Activated T-cell treated with anti-CD3 and anti-CD28 coated beads, Interleukin-2, amount 50 U/mL, for 24 hours (primary cell): Measurements from ENCODE around the gene COL21A1.

ENCODE experiments used
- DNase-seq: peaks from one replicate; pipeline ENCODE4 v3.0.0-alpha.2; 2020
- H3K27ac Mint-ChIP-seq: 2 replicates; pipeline ENCODE4 v1.8.0; 2020; ENCODE audit warnings: mild to moderate bottlenecking, mixed read lengths
- H3K27me3 Mint-ChIP-seq: 2 replicates; pipeline ENCODE4 v1.8.0; 2020; ENCODE audit warnings: mixed read lengths
- H3K36me3 Mint-ChIP-seq: 2 replicates; pipeline ENCODE4 v1.8.0; 2020; ENCODE audit warnings: low read depth, mixed read lengths
- H3K4me1 Mint-ChIP-seq: 2 replicates; pipeline ENCODE4 v1.8.0; 2020; ENCODE audit warnings: low read depth, mixed read lengths
- H3K4me3 Mint-ChIP-seq: 2 replicates; pipeline ENCODE4 v1.8.0; 2020; ENCODE audit warnings: mild to moderate bottlenecking, moderate library complexity, mixed read lengths
- H3K9me3 Mint-ChIP-seq: 2 replicates; pipeline ENCODE4 v1.8.0; 2020; ENCODE audit warnings: mixed read lengths

Gene COL21A1

DNA sequence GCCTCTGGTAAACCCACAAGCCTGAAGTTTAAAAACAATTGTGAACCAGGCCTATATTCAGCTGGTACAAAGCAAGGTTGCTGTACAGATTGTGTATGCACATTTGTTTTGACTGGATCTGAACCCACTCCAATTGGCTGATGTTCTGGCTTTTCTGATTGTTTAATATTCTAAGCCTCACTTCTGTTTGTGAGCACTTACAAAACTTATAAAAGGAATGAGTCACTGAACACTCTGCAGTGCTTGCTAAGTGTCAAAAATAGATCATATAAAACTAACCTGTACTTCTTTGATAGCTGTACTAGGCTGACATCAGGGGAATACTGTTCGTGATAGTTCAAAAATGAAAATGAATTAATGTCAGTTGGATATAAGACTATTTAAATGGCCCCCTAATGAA is 12.1 kb downstream of the COL21A1 start:
- Mint-ChIP-seq H3K27me3 (no peaks in the 10 kb centered on the region), H3K4me1 (no peaks in the 10 kb centered on the region), H3K4me3 (no peak overlapping the region), H3K36me3 (no peaks in the 10 kb centered on the region), H3K27ac (no peak overlapping the region), H3K9me3 (peaks cover 5% of the 10 kb centered on the region)
- DNase-seq = no peak

DNA sequence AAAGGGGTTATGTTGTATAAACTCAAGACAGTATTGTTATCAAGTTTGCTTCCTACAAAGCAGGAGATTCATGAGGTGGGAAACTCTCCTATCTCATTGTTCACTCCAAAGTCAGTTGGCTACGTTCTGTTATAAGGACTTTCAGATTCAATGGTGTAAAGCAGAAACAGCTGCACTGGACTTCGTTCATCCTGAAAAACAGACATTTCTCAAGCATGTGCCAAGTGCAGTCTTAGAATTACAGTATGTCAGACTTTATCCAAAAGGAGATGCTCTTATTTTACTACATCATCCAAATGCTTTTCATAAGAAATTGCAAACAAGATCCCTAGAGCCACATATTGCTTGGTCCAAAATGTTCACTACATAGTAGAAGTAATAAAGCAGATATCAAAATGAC is 14.9 kb downstream of the COL21A1 start:
- Mint-ChIP-seq H3K9me3 (peaks cover 5% of the 10 kb centered on the region), H3K27ac (no peak overlapping the region), H3K27me3 (no peaks in the 10 kb centered on the region), H3K36me3 (no peaks in the 10 kb centered on the region), H3K4me3 (no peak overlapping the region), H3K4me1 (no peaks in the 10 kb centered on the region)
- DNase-seq = no peak

- no peak overlapping the region for H3K4me3 Mint-ChIP-seq
- no peak for DNase-seq
- peaks cover 5% of the 10 kb centered on the region for H3K9me3 Mint-ChIP-seq
- no peaks in the 10 kb centered on the region for H3K36me3 Mint-ChIP-seq
- no peaks in the 10 kb centered on the region for H3K27me3 Mint-ChIP-seq
- H3K4me1 Mint-ChIP-seq = no peaks in the 10 kb centered on the region
- H3K27ac Mint-ChIP-seq = no peak overlapping the region
Observed at GRCh38 chr6:56231827-56232226, 15.6 kb downstream of the COL21A1 start.

DNA sequence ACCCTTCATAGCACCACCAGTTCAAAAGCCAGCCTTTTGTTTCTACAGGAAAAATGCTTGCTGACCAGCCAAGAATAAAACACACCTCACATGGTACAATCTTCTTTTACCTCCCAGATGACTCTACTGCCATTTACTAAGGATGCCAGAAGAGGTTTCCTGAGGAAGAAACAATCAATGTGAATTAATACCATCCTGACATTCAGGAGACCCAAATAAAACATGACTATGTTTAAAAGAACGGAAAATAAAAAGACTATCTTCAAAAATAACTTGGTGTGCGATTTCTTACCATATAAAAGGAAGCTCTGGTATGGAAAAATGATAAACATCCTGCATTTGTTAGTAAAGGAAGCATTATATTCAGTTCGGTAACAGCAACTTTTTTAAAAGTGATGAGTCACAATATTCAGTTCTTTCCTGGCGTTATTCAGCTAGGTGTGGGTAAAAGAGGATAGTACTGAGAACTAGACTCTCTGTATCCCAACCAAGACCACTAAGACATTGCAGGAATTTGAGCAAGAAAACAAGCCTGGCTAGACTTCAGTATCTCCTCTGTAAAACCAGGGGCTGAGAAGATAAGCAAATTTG is 16.3 kb downstream of the COL21A1 start:
- Mint-ChIP-seq H3K4me3 (no peak overlapping the region), H3K4me1 (no peaks in the 10 kb centered on the region), H3K9me3 (peaks cover 5% of the 10 kb centered on the region), H3K36me3 (no peaks in the 10 kb centered on the region), H3K27me3 (no peaks in the 10 kb centered on the region), H3K27ac (no peak overlapping the region)
- DNase-seq = no peak

DNA sequence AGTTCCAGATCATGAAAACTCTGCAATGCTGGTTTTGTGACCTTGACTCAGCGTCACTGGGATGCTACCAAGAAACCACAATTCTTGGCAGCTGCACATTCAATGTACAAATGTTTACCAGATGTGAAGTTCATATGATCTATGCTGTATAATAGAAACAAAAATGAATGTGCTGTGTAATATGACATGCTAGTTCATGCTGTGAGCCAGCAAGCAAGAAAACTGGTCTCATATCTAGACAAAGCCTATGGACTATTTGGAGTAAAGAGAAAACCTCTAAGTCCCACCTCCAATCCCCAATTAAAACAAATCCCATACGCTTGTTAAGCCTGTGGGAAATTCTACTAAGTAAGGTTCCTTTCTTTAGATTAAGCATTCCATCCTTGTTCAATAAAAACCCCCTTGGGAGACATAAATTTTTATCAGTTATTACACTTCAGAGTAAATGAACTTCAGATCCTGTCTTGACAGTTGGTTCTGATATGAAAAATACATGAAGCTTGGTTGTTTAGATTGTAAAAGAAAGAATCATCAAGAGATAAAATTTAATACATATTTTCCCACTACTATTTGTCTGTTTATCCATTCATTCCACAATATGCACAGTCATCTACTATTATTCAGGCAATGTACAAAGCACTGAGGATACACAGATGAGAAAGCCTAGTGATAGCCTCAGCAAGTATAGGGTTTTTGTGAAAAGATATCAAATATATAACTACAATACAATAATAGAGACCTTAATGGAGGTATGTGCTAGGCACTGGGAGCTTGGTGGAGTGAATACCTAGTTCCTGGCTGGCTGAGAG is 20.1 kb downstream of the COL21A1 start:
- Mint-ChIP-seq H3K27me3 (no peaks in the 10 kb centered on the region), H3K4me1 (no peaks in the 10 kb centered on the region), H3K27ac (no peak overlapping the region), H3K36me3 (no peaks in the 10 kb centered on the region), H3K4me3 (no peak overlapping the region), H3K9me3 (peaks cover 2% of the 10 kb centered on the region)
- no peak for DNase-seq

DNA sequence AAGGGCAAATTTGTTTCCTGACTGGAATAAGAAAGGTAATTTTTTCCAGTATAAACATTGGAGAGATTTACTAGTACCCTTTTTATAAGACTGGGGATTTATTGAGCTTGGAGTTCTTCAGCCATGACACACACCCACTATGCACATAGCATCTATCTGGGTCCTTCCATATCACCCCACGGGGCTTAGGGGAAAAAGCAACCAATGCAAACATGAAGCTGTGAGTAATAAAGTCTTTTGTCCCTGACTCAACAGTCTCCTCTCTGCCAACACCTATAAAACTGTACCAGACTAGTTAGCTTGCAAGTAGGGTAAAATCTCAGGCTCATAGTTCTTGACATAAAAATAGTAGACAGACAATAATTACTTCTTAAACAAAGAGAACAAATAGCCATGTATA is 23.4 kb downstream of the COL21A1 start:
- Mint-ChIP-seq H3K27me3 (no peaks in the 10 kb centered on the region), H3K27ac (no peak overlapping the region), H3K4me3 (no peak overlapping the region), H3K9me3 (peaks cover 2% of the 10 kb centered on the region), H3K36me3 (no peaks in the 10 kb centered on the region), H3K4me1 (no peaks in the 10 kb centered on the region)
- DNase-seq = no peak

GRCh38 chr6:56222499-56222898 is 24.9 kb downstream of the COL21A1 start:
- Mint-ChIP-seq H3K27ac (no peak overlapping the region), H3K36me3 (no peaks in the 10 kb centered on the region), H3K4me3 (no peak overlapping the region), H3K4me1 (no peaks in the 10 kb centered on the region), H3K9me3 (peaks cover 4% of the 10 kb centered on the region), H3K27me3 (no peaks in the 10 kb centered on the region)
- no peak for DNase-seq

DNA sequence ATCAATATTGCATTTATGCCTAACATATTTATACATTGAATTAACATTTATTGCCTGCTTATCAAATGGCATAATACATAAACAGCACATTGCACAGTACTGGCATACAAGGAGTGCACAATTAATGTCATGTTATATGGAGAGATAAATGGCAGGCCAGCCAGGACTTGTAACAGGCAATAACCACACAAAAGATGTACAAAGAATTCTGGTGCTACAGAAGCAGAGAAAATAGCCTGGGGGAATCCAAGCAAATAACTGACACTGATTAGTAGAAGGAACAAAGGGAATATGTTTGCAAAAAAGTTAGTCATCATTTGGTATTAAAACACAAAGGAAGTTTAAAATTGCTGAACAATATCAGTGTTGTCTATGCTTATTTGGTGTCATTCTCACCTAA is 27.3 kb downstream of the COL21A1 start:
- peaks cover 4% of the 10 kb centered on the region for H3K9me3 Mint-ChIP-seq
- no peaks in the 10 kb centered on the region for H3K4me1 Mint-ChIP-seq
- no peaks in the 10 kb centered on the region for H3K27me3 Mint-ChIP-seq
- H3K27ac Mint-ChIP-seq = no peak overlapping the region
- no peak for DNase-seq
- H3K4me3 Mint-ChIP-seq = no peak overlapping the region
- no peaks in the 10 kb centered on the region for H3K36me3 Mint-ChIP-seq

DNA sequence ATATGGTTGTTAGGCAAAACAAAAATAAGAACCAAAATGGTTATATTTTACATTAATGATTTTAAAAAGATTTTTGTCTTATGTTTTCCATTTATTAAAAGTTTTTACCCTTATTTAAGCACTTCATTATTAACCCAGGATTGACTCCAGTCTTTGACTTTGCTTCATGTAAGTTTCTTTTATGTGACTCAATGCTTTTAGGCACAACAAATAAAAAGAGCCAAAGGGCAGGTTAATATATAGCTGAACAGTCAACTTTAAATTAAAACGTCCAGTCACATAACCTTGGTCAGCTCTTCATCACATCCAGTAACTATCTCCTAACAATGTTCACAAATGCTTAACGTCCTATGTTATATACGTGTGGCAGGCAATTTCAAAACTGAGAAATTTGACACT is 32.7 kb downstream of the COL21A1 start:
- no peak overlapping the region for H3K4me3 Mint-ChIP-seq
- H3K9me3 Mint-ChIP-seq = peaks cover 3% of the 10 kb centered on the region
- H3K36me3 Mint-ChIP-seq = no peaks in the 10 kb centered on the region
- no peaks in the 10 kb centered on the region for H3K27me3 Mint-ChIP-seq
- no peak overlapping the region for H3K27ac Mint-ChIP-seq
- DNase-seq = no peak
- no peaks in the 10 kb centered on the region for H3K4me1 Mint-ChIP-seq

GRCh38 chr6:56214041-56214702 is 33.2 kb downstream of the COL21A1 start:
- peaks cover 3% of the 10 kb centered on the region for H3K9me3 Mint-ChIP-seq
- no peaks in the 10 kb centered on the region for H3K27me3 Mint-ChIP-seq
- DNase-seq = no peak

GRCh38 chr6:56211724-56212123 is 35.7 kb downstream of the COL21A1 start:
- H3K27me3 Mint-ChIP-seq = no peaks in the 10 kb centered on the region
- DNase-seq = no peak
- peaks cover 4% of the 10 kb centered on the region for H3K9me3 Mint-ChIP-seq
- H3K4me1 Mint-ChIP-seq = no peaks in the 10 kb centered on the region
- no peaks in the 10 kb centered on the region for H3K36me3 Mint-ChIP-seq
- H3K4me3 Mint-ChIP-seq = no peak overlapping the region
- H3K27ac Mint-ChIP-seq = no peak overlapping the region

More at GRCh38 chr6:56214041-56214702, 33.2 kb downstream of the COL21A1 start:
- no peak overlapping the region for H3K4me3 Mint-ChIP-seq
- H3K36me3 Mint-ChIP-seq = no peaks in the 10 kb centered on the region
- no peak overlapping the region for H3K27ac Mint-ChIP-seq
- H3K4me1 Mint-ChIP-seq = no peaks in the 10 kb centered on the region

DNA sequence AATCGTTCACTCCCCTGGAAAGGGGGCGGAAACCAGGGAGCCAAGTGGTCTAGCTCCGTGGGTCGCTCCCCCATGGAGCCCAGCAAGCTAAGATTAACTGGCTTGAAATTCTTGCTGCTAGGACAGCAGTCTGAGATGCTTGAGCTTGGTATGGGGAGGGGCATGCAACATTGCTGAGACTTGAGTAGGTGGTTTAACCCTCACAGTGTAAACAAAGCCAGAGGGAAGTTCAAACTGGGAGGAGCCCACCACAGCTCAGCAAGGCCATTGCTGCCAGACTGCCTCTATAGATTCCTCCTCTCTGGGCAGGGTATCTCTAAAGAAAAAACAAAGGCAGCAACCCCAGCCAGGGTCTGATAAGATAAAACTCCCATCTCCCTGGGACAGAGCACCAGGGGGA is 43.2 kb downstream of the COL21A1 start:
- Mint-ChIP-seq H3K9me3 (peaks cover 5% of the 10 kb centered on the region), H3K27ac (no peak overlapping the region), H3K27me3 (no peaks in the 10 kb centered on the region), H3K36me3 (no peaks in the 10 kb centered on the region), H3K4me3 (no peak overlapping the region), H3K4me1 (no peaks in the 10 kb centered on the region)
- no peak for DNase-seq

- H3K27me3 Mint-ChIP-seq = no peaks in the 10 kb centered on the region
- no peak overlapping the region for H3K4me3 Mint-ChIP-seq
- no peaks in the 10 kb centered on the region for H3K36me3 Mint-ChIP-seq
- no peak for DNase-seq
- H3K27ac Mint-ChIP-seq = no peak overlapping the region
- no peaks in the 10 kb centered on the region for H3K4me1 Mint-ChIP-seq
- peaks cover 4% of the 10 kb centered on the region for H3K9me3 Mint-ChIP-seq
Observed at GRCh38 chr6:56199956-56200355, 47.4 kb downstream of the COL21A1 start.

- DNase-seq = no peak
- Mint-ChIP-seq H3K4me3 (no peak overlapping the region), H3K27ac (no peak overlapping the region)
Observed at GRCh38 chr6:56193846-56194245, 53.5 kb downstream of the COL21A1 start.

GRCh38 chr6:56188429-56188828 is 59.0 kb downstream of the COL21A1 start:
- H3K9me3 Mint-ChIP-seq = peaks cover 14% of the 10 kb centered on the region
- H3K36me3 Mint-ChIP-seq = no peaks in the 10 kb centered on the region
- DNase-seq = no peak
- no peak overlapping the region for H3K27ac Mint-ChIP-seq
- H3K4me3 Mint-ChIP-seq = no peak overlapping the region
- no peaks in the 10 kb centered on the region for H3K27me3 Mint-ChIP-seq
- H3K4me1 Mint-ChIP-seq = no peaks in the 10 kb centered on the region

More at GRCh38 chr6:56193846-56194245, 53.5 kb downstream of the COL21A1 start:
- no peaks in the 10 kb centered on the region for H3K36me3 Mint-ChIP-seq
- H3K27me3 Mint-ChIP-seq = no peaks in the 10 kb centered on the region
- H3K9me3 Mint-ChIP-seq = peaks cover 18% of the 10 kb centered on the region
- H3K4me1 Mint-ChIP-seq = no peaks in the 10 kb centered on the region
